22Rv1 (cell line): ENCODE measurements around the gene OLFM2.

ENCODE experiments used
- ZFX ChIP-seq: fragments of 450-650 bp; IDR thresholded peaks from 2 replicates; pipeline ENCODE4 v1.6.1; 2017; ENCODE audit warnings: antibody characterized with exemption, borderline replicate concordance
- TF ChIP-seq, protein P1 (sequence below): fragments of 450-650 bp; IDR thresholded peaks from 2 replicates; pipeline ENCODE4 v1.5.1; 2017; ENCODE audit warnings: mild to moderate bottlenecking

DNA sequence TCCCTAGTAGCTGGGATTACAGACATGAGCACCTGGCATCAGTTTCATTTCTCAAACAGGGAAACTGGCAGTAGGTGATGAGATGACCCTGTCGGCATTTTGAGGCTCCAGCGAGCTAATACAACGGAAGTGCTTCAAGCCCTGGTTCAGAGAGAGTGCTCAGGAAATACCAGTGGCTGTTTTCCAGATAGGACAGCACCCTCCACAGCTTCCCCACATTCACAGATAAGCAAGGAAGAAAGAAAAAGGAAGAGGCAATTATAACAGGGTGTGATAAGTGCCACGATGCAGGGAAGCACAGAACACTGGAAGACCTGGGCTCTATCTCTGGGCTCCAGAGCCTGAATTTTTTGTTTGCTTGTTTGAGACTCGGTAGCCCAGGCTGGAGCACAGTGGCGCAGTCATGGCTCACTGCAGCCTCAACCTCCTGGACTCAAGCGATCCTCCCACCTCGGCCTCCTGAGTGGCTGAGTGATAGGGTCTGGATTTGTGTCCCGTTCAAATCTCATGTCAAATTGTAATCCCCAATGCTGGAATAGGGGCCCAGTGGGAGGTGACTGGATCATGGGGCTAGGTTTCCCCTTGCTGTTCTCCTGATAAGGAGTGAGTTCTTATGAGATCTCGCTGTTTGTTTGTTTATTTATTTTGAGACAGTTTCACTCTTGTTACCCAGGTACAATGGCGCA, 57.7 kb downstream of the OLFM2 start:
- TF ChIP-seq, protein P1, sequence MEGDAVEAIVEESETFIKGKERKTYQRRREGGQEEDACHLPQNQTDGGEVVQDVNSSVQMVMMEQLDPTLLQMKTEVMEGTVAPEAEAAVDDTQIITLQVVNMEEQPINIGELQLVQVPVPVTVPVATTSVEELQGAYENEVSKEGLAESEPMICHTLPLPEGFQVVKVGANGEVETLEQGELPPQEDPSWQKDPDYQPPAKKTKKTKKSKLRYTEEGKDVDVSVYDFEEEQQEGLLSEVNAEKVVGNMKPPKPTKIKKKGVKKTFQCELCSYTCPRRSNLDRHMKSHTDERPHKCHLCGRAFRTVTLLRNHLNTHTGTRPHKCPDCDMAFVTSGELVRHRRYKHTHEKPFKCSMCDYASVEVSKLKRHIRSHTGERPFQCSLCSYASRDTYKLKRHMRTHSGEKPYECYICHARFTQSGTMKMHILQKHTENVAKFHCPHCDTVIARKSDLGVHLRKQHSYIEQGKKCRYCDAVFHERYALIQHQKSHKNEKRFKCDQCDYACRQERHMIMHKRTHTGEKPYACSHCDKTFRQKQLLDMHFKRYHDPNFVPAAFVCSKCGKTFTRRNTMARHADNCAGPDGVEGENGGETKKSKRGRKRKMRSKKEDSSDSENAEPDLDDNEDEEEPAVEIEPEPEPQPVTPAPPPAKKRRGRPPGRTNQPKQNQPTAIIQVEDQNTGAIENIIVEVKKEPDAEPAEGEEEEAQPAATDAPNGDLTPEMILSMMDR, result no peak
- no peak for TF ChIP-seq ZFX
